MCF 10A (cell line): Measurements from ENCODE around the gene PAPLN. TPM values are rescaled to one million over a fixed set of nuclear protein-coding genes. Genes with fewer than 3 reads are reported as not detected.

ENCODE experiments used
- BruUV-seq: library from RNA; stranded (reverse); fragments of 400-500 nt; replicated peaks from 2 replicates; lab custom pipeline; 2021; lab: Mats Ljungman, UMichigan
- CTCF ChIA-PET: fragments of 300-600 bp; sonication (Branson Sonifier 250); formaldehyde crosslinking; extraction: SDS; loops from one replicate; lab custom pipeline; 2021; ENCODE audit warnings: antibody characterized with exemption, inconsistent platforms; lab: Yijun Ruan, JAX
- POLR2A ChIA-PET: fragments of 300-600, 350-650 bp; sonication (Branson Sonifier 250); formaldehyde crosslinking; extraction: SDS; loops from one replicate; lab custom pipeline; 2020; ENCODE audit warnings: antibody characterized with exemption, inconsistent platforms; lab: Yijun Ruan, JAX
- DNase-seq: peaks from one replicate; pipeline ENCODE4 v3.0.0-alpha.2; 2018; ENCODE audit not compliant: unreplicated experiment
- H3K27ac Mint-ChIP-seq: one replicate; pipeline ENCODE4 v1.8.0; 2022; ENCODE audit warnings: mild to moderate bottlenecking, low read depth, mixed read lengths; ENCODE audit not compliant: unreplicated experiment
- H3K27me3 Mint-ChIP-seq: one replicate; pipeline ENCODE4 v1.8.0; 2022; ENCODE audit warnings: mixed read lengths; ENCODE audit not compliant: insufficient read depth, unreplicated experiment
- H3K36me3 Mint-ChIP-seq: one replicate; pipeline ENCODE4 v1.8.0; 2022; ENCODE audit warnings: mild to moderate bottlenecking, moderate library complexity, mixed read lengths; ENCODE audit not compliant: insufficient read depth, unreplicated experiment
- H3K4me1 Mint-ChIP-seq: one replicate; pipeline ENCODE4 v1.8.0; 2022; ENCODE audit warnings: mixed read lengths; ENCODE audit not compliant: insufficient read depth, unreplicated experiment
- H3K4me3 Mint-ChIP-seq: one replicate; pipeline ENCODE4 v1.8.0; 2022; ENCODE audit warnings: mild to moderate bottlenecking, moderate library complexity, mixed read lengths; ENCODE audit not compliant: unreplicated experiment
- H3K9me3 Mint-ChIP-seq: one replicate; pipeline ENCODE4 v1.8.0; 2022; ENCODE audit warnings: mixed read lengths; ENCODE audit not compliant: unreplicated experiment
- intact Hi-C: fragments of 100-400 bp; cut with micrococcal nuclease; formaldehyde crosslinking; loops from 2 replicates; pipeline ENCODE4 v1.14.1; 2022
- total RNA-seq: library from RNA; stranded (reverse); gene quantifications from 2 replicates; pipeline ENCODE4 v1.2.3, GENCODE V29; 2022
- TF ChIP-seq, protein P1 (sequence below): fragments of 200-600 bp; IDR thresholded peaks from one replicate; pipeline ENCODE4 v1.8.0; 2022; ENCODE audit warnings: antibody characterized with exemption, mild to moderate bottlenecking; ENCODE audit not compliant: unreplicated experiment

Gene PAPLN
- total RNA-seq, 1 experiment from 2014 or later = 2.8 TPM

- no peak for DNase-seq
- intact Hi-C loops = no loop called here
- BruUV-seq = no TSS peak
- TF ChIP-seq, protein P1, sequence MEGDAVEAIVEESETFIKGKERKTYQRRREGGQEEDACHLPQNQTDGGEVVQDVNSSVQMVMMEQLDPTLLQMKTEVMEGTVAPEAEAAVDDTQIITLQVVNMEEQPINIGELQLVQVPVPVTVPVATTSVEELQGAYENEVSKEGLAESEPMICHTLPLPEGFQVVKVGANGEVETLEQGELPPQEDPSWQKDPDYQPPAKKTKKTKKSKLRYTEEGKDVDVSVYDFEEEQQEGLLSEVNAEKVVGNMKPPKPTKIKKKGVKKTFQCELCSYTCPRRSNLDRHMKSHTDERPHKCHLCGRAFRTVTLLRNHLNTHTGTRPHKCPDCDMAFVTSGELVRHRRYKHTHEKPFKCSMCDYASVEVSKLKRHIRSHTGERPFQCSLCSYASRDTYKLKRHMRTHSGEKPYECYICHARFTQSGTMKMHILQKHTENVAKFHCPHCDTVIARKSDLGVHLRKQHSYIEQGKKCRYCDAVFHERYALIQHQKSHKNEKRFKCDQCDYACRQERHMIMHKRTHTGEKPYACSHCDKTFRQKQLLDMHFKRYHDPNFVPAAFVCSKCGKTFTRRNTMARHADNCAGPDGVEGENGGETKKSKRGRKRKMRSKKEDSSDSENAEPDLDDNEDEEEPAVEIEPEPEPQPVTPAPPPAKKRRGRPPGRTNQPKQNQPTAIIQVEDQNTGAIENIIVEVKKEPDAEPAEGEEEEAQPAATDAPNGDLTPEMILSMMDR = no peak
- H3K27ac Mint-ChIP-seq = no peak overlapping the region
- POLR2A ChIA-PET = interaction anchor here (0.6 kb wide), 1 partner anchor 417 kb away, joined by 3 read pairs; no protein-coding TSS in a partner anchor
- no peaks in the 10 kb centered on the region for H3K9me3 Mint-ChIP-seq
- no peaks in the 10 kb centered on the region for H3K36me3 Mint-ChIP-seq
- H3K4me3 Mint-ChIP-seq = peak overlapping the region; percentile 59
- H3K27me3 Mint-ChIP-seq = no peaks in the 10 kb centered on the region
- CTCF ChIA-PET = no interaction called here
- H3K4me1 Mint-ChIP-seq = peaks cover 27% of the 10 kb centered on the region
Observed at GRCh38 chr14:73245480-73246325, 8.4 kb downstream of the PAPLN start.

DNA sequence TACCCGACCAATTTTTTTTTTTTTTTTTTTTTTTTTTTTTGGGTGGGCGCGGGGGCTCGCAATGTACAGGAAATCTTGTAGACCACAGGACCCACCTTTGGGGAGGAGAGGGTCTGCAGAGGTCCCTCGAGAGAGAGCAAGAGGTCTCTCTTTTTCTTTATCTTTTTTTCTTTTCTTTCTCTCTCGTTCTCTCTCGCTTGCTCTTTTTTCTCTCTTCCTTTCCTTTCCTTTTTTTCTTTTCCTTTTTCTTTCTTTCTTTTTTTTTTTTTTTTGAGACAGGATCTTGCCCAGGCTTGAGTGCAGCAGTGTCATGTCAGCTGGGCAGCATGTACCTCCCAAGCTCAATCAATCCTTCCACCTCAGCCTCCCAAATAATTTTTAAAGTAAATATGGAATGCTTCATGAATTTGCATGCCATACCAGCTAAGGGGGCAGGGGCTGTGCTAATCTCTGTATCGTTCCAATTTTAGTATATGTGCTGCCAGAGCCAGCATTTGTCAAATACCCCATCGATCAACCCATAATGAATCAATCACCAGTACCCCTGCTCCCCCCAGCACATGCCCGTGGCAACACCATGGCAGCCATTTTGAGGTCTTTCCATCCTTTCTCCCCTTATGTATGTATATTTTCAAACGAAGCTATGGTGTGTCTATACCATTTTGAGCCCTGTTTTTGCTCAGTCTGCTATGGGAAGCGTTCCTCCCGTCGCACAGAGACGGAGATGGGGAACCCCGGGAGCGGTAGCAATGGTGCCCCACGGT lies 9.3 kb downstream of the PAPLN start:
- ChIA-PET CTCF (no interaction called here), POLR2A (interaction anchor here (0.6 kb wide), 1 partner anchor 416 kb away, joined by 3 read pairs; no protein-coding TSS in a partner anchor)
- peak overlapping the region; percentile 0 for H3K27ac Mint-ChIP-seq
- intact Hi-C loops = no loop called here
- peak overlapping the region; percentile 59 for H3K4me3 Mint-ChIP-seq
- TF ChIP-seq, protein P1 = no peak
- BruUV-seq = no TSS peak
- no peaks in the 10 kb centered on the region for H3K9me3 Mint-ChIP-seq
- peaks cover 25% of the 10 kb centered on the region for H3K4me1 Mint-ChIP-seq
- no peaks in the 10 kb centered on the region for H3K27me3 Mint-ChIP-seq
- no peaks in the 10 kb centered on the region for H3K36me3 Mint-ChIP-seq
- no peak for DNase-seq

DNA sequence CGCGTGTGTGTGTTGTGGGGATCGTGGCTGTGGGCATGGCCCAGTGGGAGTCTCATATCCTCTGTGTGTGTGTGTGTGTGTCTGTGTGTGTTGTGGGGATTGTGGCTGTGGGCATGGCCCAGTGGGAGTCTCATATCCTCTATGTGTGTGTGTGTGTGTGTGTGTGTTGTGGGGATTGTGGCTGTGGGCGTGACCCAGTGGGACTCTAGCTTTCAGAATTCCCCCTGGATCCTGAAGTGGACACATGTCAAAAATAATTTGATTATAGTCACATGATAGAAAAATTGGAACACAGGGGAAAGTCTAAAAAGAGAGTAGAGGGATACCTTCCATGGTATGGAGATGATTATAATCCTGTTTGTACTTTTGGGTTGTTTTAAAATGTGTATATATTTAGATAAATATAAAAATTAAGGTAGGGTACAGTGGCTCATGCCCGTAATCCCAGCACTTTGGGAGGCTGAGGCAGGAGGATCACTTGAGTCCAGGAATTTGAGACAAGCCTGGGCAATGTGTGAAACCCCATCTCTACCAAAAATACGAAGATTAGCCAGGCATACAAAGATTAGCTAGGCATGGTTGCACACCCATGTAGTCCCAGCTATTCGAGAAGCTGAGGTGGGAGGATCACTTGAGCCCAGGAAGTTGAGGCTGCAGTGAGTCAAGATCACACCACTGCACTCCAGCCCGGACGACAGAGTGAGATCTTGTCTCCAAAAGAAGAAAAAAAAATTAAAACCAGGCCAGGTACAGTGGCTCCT lies 11.0 kb downstream of the PAPLN start:
- TF ChIP-seq, protein P1 = no peak
- H3K4me1 Mint-ChIP-seq = peaks cover 15% of the 10 kb centered on the region
- POLR2A ChIA-PET = interaction anchor here (1.2 kb wide), 1 partner anchor 8 kb away, joined by 3 read pairs; no protein-coding TSS in a partner anchor
- DNase-seq = no peak
- no peaks in the 10 kb centered on the region for H3K36me3 Mint-ChIP-seq
- intact Hi-C loops = no loop called here
- no TSS peak for BruUV-seq
- H3K27ac Mint-ChIP-seq = no peak overlapping the region
- H3K9me3 Mint-ChIP-seq = no peaks in the 10 kb centered on the region
- H3K4me3 Mint-ChIP-seq = no peak overlapping the region
- H3K27me3 Mint-ChIP-seq = no peaks in the 10 kb centered on the region
- CTCF ChIA-PET = interaction anchor here (0.7 kb wide), 1 partner anchor 19 kb away, joined by 3 read pairs; no protein-coding TSS in a partner anchor
